ENCODE measurements around the gene PEAK1.

The PEAK1 gene

DNA sequence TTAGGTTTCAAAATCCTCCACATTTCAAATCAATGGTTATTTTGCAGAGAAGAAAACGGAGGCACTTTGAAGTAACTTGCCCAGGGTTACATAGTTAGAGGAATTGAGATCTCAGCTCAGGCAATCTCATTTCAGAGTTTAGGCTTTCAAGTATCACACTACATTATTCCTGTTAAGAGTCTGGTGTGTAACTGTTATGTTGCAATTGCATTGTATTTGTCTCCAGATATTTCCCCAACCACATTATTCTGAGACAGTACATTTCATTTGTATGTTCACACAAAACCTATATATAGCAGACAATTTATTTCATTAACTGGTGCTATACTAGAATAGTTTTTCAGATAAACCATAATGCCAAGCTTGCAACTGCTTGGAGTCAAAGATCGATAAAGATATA, 194.8 kb downstream of the PEAK1 start:
- Histone ChIP-seq H3K4me3 (IDR thresholded peaks at IDR 0.05; ENCODE audit: insufficient read depth, low read depth, low read length) (no peak overlapping the region), H2AFZ (ENCODE audit: low read depth) (no peak overlapping the region), H3K36me3 (ENCODE audit: insufficient read depth) (no peaks in the 10 kb centered on the region), H3K9ac (no peak overlapping the region), H4K20me1 (ENCODE audit: insufficient read depth) (no peaks in the 10 kb centered on the region), H3K79me2 (ENCODE audit: insufficient read depth, low read depth) (no peaks in the 10 kb centered on the region), H3K4me1 (ENCODE audit: low read depth, poor library complexity, severe bottlenecking) (no peaks in the 10 kb centered on the region), H3K27ac (no peak overlapping the region), H3K27me3 (ENCODE audit: insufficient read depth, low read depth) (no peaks in the 10 kb centered on the region), H3K4me2 (no peak overlapping the region)
- TF ChIP-seq, protein P1, sequence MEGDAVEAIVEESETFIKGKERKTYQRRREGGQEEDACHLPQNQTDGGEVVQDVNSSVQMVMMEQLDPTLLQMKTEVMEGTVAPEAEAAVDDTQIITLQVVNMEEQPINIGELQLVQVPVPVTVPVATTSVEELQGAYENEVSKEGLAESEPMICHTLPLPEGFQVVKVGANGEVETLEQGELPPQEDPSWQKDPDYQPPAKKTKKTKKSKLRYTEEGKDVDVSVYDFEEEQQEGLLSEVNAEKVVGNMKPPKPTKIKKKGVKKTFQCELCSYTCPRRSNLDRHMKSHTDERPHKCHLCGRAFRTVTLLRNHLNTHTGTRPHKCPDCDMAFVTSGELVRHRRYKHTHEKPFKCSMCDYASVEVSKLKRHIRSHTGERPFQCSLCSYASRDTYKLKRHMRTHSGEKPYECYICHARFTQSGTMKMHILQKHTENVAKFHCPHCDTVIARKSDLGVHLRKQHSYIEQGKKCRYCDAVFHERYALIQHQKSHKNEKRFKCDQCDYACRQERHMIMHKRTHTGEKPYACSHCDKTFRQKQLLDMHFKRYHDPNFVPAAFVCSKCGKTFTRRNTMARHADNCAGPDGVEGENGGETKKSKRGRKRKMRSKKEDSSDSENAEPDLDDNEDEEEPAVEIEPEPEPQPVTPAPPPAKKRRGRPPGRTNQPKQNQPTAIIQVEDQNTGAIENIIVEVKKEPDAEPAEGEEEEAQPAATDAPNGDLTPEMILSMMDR (conservative IDR thresholded peaks at IDR 0.05; ENCODE audit: low read depth, low read length), result no peak

DNA sequence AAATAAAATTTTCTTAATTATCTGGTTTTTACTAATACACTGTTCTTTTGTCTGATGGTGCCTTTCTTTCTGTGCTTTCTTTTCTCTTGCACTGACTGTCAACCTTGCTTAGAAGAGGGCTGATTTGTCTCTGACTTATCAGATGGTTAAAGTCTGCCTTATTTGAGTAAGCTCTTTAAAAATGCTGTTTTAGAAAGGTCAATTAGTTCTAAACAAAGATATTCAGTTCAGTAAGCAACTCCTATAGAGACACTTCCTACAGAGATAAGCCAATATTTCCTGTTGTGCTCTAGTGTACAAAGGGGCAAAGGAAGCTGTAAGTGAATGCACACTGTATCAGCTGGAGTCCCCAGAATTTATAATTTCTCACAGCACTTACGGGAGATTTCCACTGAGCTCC, 195.6 kb downstream of the PEAK1 start:
- H3K27ac ChIP-seq, result no peak overlapping the region
- H4K20me1 ChIP-seq (ENCODE audit: insufficient read depth), result no peaks in the 10 kb centered on the region
- H3K4me2 ChIP-seq, result no peak overlapping the region
- no peaks in the 10 kb centered on the region for H3K36me3 ChIP-seq (ENCODE audit: insufficient read depth)
- TF ChIP-seq, protein P1 (conservative IDR thresholded peaks at IDR 0.05; ENCODE audit: low read depth, low read length), result no peak
- no peak overlapping the region for H2AFZ ChIP-seq (ENCODE audit: low read depth)
- H3K27me3 ChIP-seq (ENCODE audit: insufficient read depth, low read depth), result no peaks in the 10 kb centered on the region
- H3K79me2 ChIP-seq (ENCODE audit: insufficient read depth, low read depth), result no peaks in the 10 kb centered on the region
- H3K4me3 ChIP-seq (IDR thresholded peaks at IDR 0.05; ENCODE audit: insufficient read depth, low read depth, low read length), result no peak overlapping the region
- no peaks in the 10 kb centered on the region for H3K4me1 ChIP-seq (ENCODE audit: low read depth, poor library complexity, severe bottlenecking)
- no peak overlapping the region for H3K9ac ChIP-seq

DNA sequence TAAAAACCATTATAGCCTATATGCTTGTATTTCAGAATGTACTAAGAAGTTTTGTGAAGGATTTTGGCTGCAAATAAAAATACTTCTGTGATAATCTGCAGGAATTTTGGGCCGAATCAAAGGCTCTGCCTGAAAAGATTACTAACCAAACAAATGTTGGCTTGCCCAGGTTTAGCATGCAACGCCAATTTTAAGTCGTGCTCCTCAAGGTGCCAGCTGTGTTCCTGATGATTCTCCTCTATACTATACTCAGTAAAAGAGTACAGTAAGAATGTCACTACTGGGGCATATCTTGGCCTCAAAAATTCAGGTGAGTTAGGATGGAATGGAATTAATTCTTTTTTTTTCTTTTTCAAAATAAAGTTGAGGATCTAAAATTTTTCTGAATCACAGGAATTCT, 198.2 kb downstream of the PEAK1 start:
- Histone ChIP-seq H3K27me3 (ENCODE audit: insufficient read depth, low read depth) (no peaks in the 10 kb centered on the region), H3K79me2 (ENCODE audit: insufficient read depth, low read depth) (no peaks in the 10 kb centered on the region), H3K4me3 (IDR thresholded peaks at IDR 0.05; ENCODE audit: insufficient read depth, low read depth, low read length) (no peak overlapping the region), H3K9ac (no peak overlapping the region), H3K27ac (no peak overlapping the region), H4K20me1 (ENCODE audit: insufficient read depth) (no peaks in the 10 kb centered on the region), H2AFZ (ENCODE audit: low read depth) (no peak overlapping the region), H3K4me2 (no peak overlapping the region), H3K36me3 (ENCODE audit: insufficient read depth) (no peaks in the 10 kb centered on the region), H3K4me1 (ENCODE audit: low read depth, poor library complexity, severe bottlenecking) (no peaks in the 10 kb centered on the region)
- TF ChIP-seq, protein P1 (conservative IDR thresholded peaks at IDR 0.05; ENCODE audit: low read depth, low read length), result no peak

DNA sequence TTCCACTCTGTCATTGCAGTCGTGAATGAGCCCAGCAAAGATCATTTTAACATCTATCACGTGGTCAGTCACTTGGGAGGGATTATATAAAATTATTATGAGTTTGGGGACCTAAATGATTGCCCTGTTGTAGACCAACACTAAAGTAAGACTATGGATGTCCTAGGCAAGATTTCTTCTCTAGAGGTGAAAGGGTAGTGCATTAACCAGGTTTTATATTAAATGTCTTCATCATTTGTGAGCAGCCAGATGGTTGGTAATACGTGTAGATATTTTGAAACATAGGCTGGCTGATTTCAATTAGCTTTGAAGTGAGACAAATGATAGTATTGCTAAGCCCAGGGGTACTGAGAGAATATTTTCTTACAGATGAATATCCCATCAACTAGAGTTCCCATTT, 198.7 kb downstream of the PEAK1 start:
- no peaks in the 10 kb centered on the region for H4K20me1 ChIP-seq (ENCODE audit: insufficient read depth)
- no peak overlapping the region for H3K27ac ChIP-seq
- H3K4me3 ChIP-seq (IDR thresholded peaks at IDR 0.05; ENCODE audit: insufficient read depth, low read depth, low read length), result no peak overlapping the region
- H3K27me3 ChIP-seq (ENCODE audit: insufficient read depth, low read depth), result no peaks in the 10 kb centered on the region
- H3K4me2 ChIP-seq, result no peak overlapping the region
- no peak overlapping the region for H2AFZ ChIP-seq (ENCODE audit: low read depth)
- no peak overlapping the region for H3K9ac ChIP-seq
- H3K4me1 ChIP-seq (ENCODE audit: low read depth, poor library complexity, severe bottlenecking), result no peaks in the 10 kb centered on the region
- no peaks in the 10 kb centered on the region for H3K36me3 ChIP-seq (ENCODE audit: insufficient read depth)
- no peaks in the 10 kb centered on the region for H3K79me2 ChIP-seq (ENCODE audit: insufficient read depth, low read depth)
- TF ChIP-seq, protein P1 (conservative IDR thresholded peaks at IDR 0.05; ENCODE audit: low read depth, low read length), result no peak

DNA sequence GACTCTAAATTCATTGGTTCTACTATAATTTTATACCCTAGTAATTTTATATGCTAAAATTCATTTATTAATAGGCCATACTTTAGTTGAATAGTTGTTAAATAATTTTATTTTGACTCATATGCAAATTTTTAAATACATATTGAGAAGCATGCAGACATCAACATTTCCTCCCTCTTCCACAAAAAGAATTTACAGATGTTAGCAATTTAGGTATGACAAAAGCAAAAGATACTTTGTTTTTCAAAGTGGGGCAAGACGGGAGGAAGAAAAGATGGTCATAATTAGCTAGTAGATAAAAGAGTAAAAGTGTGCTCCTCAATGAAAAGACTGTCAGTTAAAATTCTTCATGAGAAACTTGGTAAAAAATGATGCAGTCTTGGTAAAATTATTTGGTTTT, 200.1 kb downstream of the PEAK1 start:
- H2AFZ ChIP-seq (ENCODE audit: low read depth), result no peak overlapping the region
- H3K27me3 ChIP-seq (ENCODE audit: insufficient read depth, low read depth), result no peaks in the 10 kb centered on the region
- TF ChIP-seq, protein P1 (conservative IDR thresholded peaks at IDR 0.05; ENCODE audit: low read depth, low read length), result no peak
- H3K36me3 ChIP-seq (ENCODE audit: insufficient read depth), result no peaks in the 10 kb centered on the region
- no peaks in the 10 kb centered on the region for H4K20me1 ChIP-seq (ENCODE audit: insufficient read depth)
- no peak overlapping the region for H3K4me2 ChIP-seq
- no peak overlapping the region for H3K9ac ChIP-seq
- no peaks in the 10 kb centered on the region for H3K79me2 ChIP-seq (ENCODE audit: insufficient read depth, low read depth)
- H3K27ac ChIP-seq, result no peak overlapping the region
- H3K4me3 ChIP-seq (IDR thresholded peaks at IDR 0.05; ENCODE audit: insufficient read depth, low read depth, low read length), result no peak overlapping the region
- no peaks in the 10 kb centered on the region for H3K4me1 ChIP-seq (ENCODE audit: low read depth, poor library complexity, severe bottlenecking)

All from KMS-11 (cell line).